Activated naive CD4-positive, alpha-beta T cell treated with anti-CD3 and anti-CD28 coated beads for 36 hours (primary cell): ENCODE measurements around the gene CTSS. TPM values are rescaled to one million over a fixed set of nuclear protein-coding genes. Genes with fewer than 3 reads are reported as not detected.
"Not testable (repeated sequence)": the region's sequence is repeated elsewhere in the genome, so short reads cannot be mapped to it uniquely, and the experiment has no call there.

Source experiments
- CTCF ChIA-PET: fragments of 350-600 bp; sonication (Branson Sonifier 250); formaldehyde crosslinking; loops from one replicate; lab custom pipeline; 2021; ENCODE audit warnings: antibody characterized with exemption; lab: Charles Lee
- DNase-seq: peaks from one replicate; pipeline ENCODE4 v3.0.0-alpha.2; 2020
- H3K27ac Mint-ChIP-seq: one replicate; pipeline ENCODE4 v1.8.0; 2021; ENCODE audit warnings: mild to moderate bottlenecking, mixed read lengths
- H3K27me3 Mint-ChIP-seq: one replicate; pipeline ENCODE4 v1.8.0; 2021; ENCODE audit warnings: low read depth, mixed read lengths
- H3K36me3 Mint-ChIP-seq: one replicate; pipeline ENCODE4 v1.8.0; 2021; ENCODE audit warnings: low read depth, mixed read lengths
- H3K4me1 Mint-ChIP-seq: one replicate; pipeline ENCODE4 v1.8.0; 2021; ENCODE audit warnings: low read depth, mixed read lengths
- H3K4me3 Mint-ChIP-seq: one replicate; pipeline ENCODE4 v1.8.0; 2021; ENCODE audit warnings: mild to moderate bottlenecking, moderate library complexity, mixed read lengths
- H3K9me3 Mint-ChIP-seq: one replicate; pipeline ENCODE4 v1.8.0; 2021; ENCODE audit warnings: mixed read lengths
- intact Hi-C: fragments of 100-400 bp; cut with micrococcal nuclease; formaldehyde crosslinking; loops from one replicate; pipeline ENCODE4 v1.15.1; 2023
- total RNA-seq, 2 experiments: library from RNA; stranded (reverse); gene quantifications; one replicate each; pipeline ENCODE4 v1.2.3, GENCODE V29; 2021

CTSS gene
- total RNA-seq, 2 experiments from 2014 or later = 37.0 to 37.7 TPM

- Mint-ChIP-seq H3K4me3 (no peak overlapping the region), H3K36me3 (no peaks in the 10 kb centered on the region), H3K27ac (no peak overlapping the region), H3K4me1 (no peaks in the 10 kb centered on the region), H3K27me3 (no peaks in the 10 kb centered on the region), H3K9me3 (no peaks in the 10 kb centered on the region)
- CTCF ChIA-PET = no interaction called here
- intact Hi-C loops = no loop called here
- DNase-seq = no peak
Observed at GRCh38 chr1:150796374-150796773, 30.8 kb upstream of the CTSS start.

- H3K36me3 Mint-ChIP-seq, DNase-seq, H3K4me1 Mint-ChIP-seq, intact Hi-C loops, H3K9me3 Mint-ChIP-seq, H3K27ac Mint-ChIP-seq, H3K27me3 Mint-ChIP-seq, H3K4me3 Mint-ChIP-seq, CTCF ChIA-PET: not testable (repeated sequence)
Observed at GRCh38 chr1:150793778-150794177, 28.2 kb upstream of the CTSS start.

GRCh38 chr1:150793221-150793620 is 27.6 kb upstream of the CTSS start:
- Mint-ChIP-seq H3K27ac (no peak overlapping the region), H3K4me3 (no peak overlapping the region), H3K27me3 (no peaks in the 10 kb centered on the region), H3K36me3 (no peaks in the 10 kb centered on the region), H3K9me3 (no peaks in the 10 kb centered on the region), H3K4me1 (no peaks in the 10 kb centered on the region)
- intact Hi-C loops = no loop called here
- CTCF ChIA-PET = no interaction called here
- no peak for DNase-seq

- no peaks in the 10 kb centered on the region for H3K9me3 Mint-ChIP-seq
- intact Hi-C loops = no loop called here
- no peak overlapping the region for H3K27ac Mint-ChIP-seq
- no peaks in the 10 kb centered on the region for H3K36me3 Mint-ChIP-seq
- CTCF ChIA-PET = no interaction called here
- no peak for DNase-seq
- no peaks in the 10 kb centered on the region for H3K27me3 Mint-ChIP-seq
- H3K4me1 Mint-ChIP-seq = no peaks in the 10 kb centered on the region
- H3K4me3 Mint-ChIP-seq = no peak overlapping the region
Observed at GRCh38 chr1:150791585-150791984, 26.0 kb upstream of the CTSS start.

- no peak overlapping the region for H3K4me3 Mint-ChIP-seq
- intact Hi-C loops = no loop called here
- no peaks in the 10 kb centered on the region for H3K36me3 Mint-ChIP-seq
- H3K27ac Mint-ChIP-seq = no peak overlapping the region
- no peak for DNase-seq
- CTCF ChIA-PET = interaction anchor here (0.6 to 1.0 kb wide), 3 partner anchors 15 to 330 kb away, joined by 3 to 5 read pairs (median 4); no protein-coding TSS in a partner anchor
- no peaks in the 10 kb centered on the region for H3K4me1 Mint-ChIP-seq
- no peaks in the 10 kb centered on the region for H3K9me3 Mint-ChIP-seq
- H3K27me3 Mint-ChIP-seq = no peaks in the 10 kb centered on the region
Observed at GRCh38 chr1:150789396-150789795, 23.8 kb upstream of the CTSS start.

- no peaks in the 10 kb centered on the region for H3K36me3 Mint-ChIP-seq
- no peaks in the 10 kb centered on the region for H3K27me3 Mint-ChIP-seq
- intact Hi-C loops = no loop called here
- no peak for DNase-seq
- H3K4me1 Mint-ChIP-seq = no peaks in the 10 kb centered on the region
- CTCF ChIA-PET = interaction anchor here (0.6 to 1.0 kb wide), 2 partner anchors 14 to 230 kb away, joined by 4 to 5 read pairs; no protein-coding TSS in a partner anchor
- no peaks in the 10 kb centered on the region for H3K9me3 Mint-ChIP-seq
- H3K4me3 Mint-ChIP-seq = no peak overlapping the region
- H3K27ac Mint-ChIP-seq = no peak overlapping the region
Observed at GRCh38 chr1:150788946-150789345, 23.4 kb upstream of the CTSS start.

- H3K9me3 Mint-ChIP-seq = no peaks in the 10 kb centered on the region
- no peak overlapping the region for H3K4me3 Mint-ChIP-seq
- no peak for DNase-seq
- CTCF ChIA-PET = interaction anchor here (0.7 kb wide), 2 partner anchors 48 to 144 kb away, joined by 3 to 4 read pairs; no protein-coding TSS in a partner anchor
- no peaks in the 10 kb centered on the region for H3K36me3 Mint-ChIP-seq
- no peak overlapping the region for H3K27ac Mint-ChIP-seq
- no peaks in the 10 kb centered on the region for H3K4me1 Mint-ChIP-seq
- intact Hi-C loops = no loop called here
- no peaks in the 10 kb centered on the region for H3K27me3 Mint-ChIP-seq
Observed at GRCh38 chr1:150787455-150787854, 21.9 kb upstream of the CTSS start.

GRCh38 chr1:150780510-150780909 is 14.9 kb upstream of the CTSS start:
- no peak for DNase-seq
- Mint-ChIP-seq H3K27ac (no peak overlapping the region), H3K9me3 (no peaks in the 10 kb centered on the region), H3K4me3 (no peak overlapping the region), H3K4me1 (peaks cover 4% of the 10 kb centered on the region), H3K27me3 (no peaks in the 10 kb centered on the region), H3K36me3 (no peaks in the 10 kb centered on the region)
- intact Hi-C loops = no loop called here
- CTCF ChIA-PET = no interaction called here

- intact Hi-C loops = no loop called here
- Mint-ChIP-seq H3K27ac (no peak overlapping the region), H3K4me1 (peaks cover 4% of the 10 kb centered on the region), H3K27me3 (no peaks in the 10 kb centered on the region), H3K36me3 (no peaks in the 10 kb centered on the region), H3K9me3 (no peaks in the 10 kb centered on the region), H3K4me3 (no peak overlapping the region)
- CTCF ChIA-PET = interaction anchor here (1.1 kb wide), 1 partner anchor 200 kb away, joined by 3 read pairs; no protein-coding TSS in a partner anchor
- DNase-seq = no peak
Observed at GRCh38 chr1:150778409-150778808, 12.8 kb upstream of the CTSS start.

GRCh38 chr1:150777544-150777943 is 12.0 kb upstream of the CTSS start:
- Mint-ChIP-seq H3K27me3 (no peaks in the 10 kb centered on the region), H3K4me3 (no peak overlapping the region), H3K27ac (no peak overlapping the region), H3K9me3 (no peaks in the 10 kb centered on the region), H3K36me3 (no peaks in the 10 kb centered on the region), H3K4me1 (peaks cover 4% of the 10 kb centered on the region)
- intact Hi-C loops = no loop called here
- CTCF ChIA-PET = interaction anchor here (1.1 kb wide), 1 partner anchor 201 kb away, joined by 3 read pairs; no protein-coding TSS in a partner anchor
- DNase-seq = no peak

GRCh38 chr1:150775931-150776505 is 10.4 kb upstream of the CTSS start:
- H3K9me3 Mint-ChIP-seq, H3K36me3 Mint-ChIP-seq, H3K27me3 Mint-ChIP-seq, intact Hi-C loops, CTCF ChIA-PET, DNase-seq, H3K4me1 Mint-ChIP-seq, H3K4me3 Mint-ChIP-seq, H3K27ac Mint-ChIP-seq: not testable (repeated sequence)

- H3K4me1 Mint-ChIP-seq = peaks cover 14% of the 10 kb centered on the region
- no peak for DNase-seq
- no peaks in the 10 kb centered on the region for H3K9me3 Mint-ChIP-seq
- no peaks in the 10 kb centered on the region for H3K27me3 Mint-ChIP-seq
- CTCF ChIA-PET = interaction anchor here (0.6 to 1.0 kb wide), 2 partner anchors 13 to 76 kb away, joined by 5 read pairs; no protein-coding TSS in a partner anchor
- no peak overlapping the region for H3K4me3 Mint-ChIP-seq
- intact Hi-C loops = no loop called here
- H3K27ac Mint-ChIP-seq = no peak overlapping the region
- no peaks in the 10 kb centered on the region for H3K36me3 Mint-ChIP-seq
Observed at GRCh38 chr1:150775276-150775675, 9.7 kb upstream of the CTSS start.

- DNase-seq = no peak
- H3K27ac Mint-ChIP-seq = no peak overlapping the region
- H3K36me3 Mint-ChIP-seq = no peaks in the 10 kb centered on the region
- peaks cover 13% of the 10 kb centered on the region for H3K4me1 Mint-ChIP-seq
- no peaks in the 10 kb centered on the region for H3K9me3 Mint-ChIP-seq
- H3K4me3 Mint-ChIP-seq = no peak overlapping the region
- CTCF ChIA-PET = no interaction called here
- intact Hi-C loops = no loop called here
- no peaks in the 10 kb centered on the region for H3K27me3 Mint-ChIP-seq
Observed at GRCh38 chr1:150772326-150772725, 6.7 kb upstream of the CTSS start.
